HG03108 (cell line): ENCODE measurements around the gene CALCOCO1.

Experiments
- ATAC-seq: cut with Tn5 transposase; IDR thresholded peaks from one replicate; pipeline ENCODE4 v1.9.1; 2021; ENCODE audit warnings: moderate library complexity; ENCODE audit not compliant: unreplicated experiment

The CALCOCO1 gene

GRCh38 chr12:53667080-53667479 is 60.2 kb downstream of the CALCOCO1 start:
- ATAC-seq, result no peak

DNA sequence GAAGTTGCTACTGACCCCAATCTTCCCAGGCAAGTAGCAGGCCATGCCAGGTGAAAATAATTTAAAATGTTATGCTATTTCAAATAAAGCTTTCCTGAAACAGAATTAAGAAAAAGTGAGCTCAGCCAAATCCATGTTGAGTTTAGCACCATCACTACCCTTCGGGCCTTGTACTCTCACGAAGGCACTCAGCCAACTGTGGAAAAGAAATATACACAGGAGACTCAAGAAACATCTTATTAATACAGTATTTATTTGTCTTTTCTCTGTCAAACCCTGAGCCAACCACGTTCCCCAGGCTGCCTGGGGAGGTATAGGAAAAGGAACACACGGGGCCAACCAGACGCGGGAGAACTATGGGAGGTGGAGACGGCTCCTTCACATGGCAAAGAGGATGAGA is 62.3 kb downstream of the CALCOCO1 start:
- ATAC-seq, result no peak

DNA sequence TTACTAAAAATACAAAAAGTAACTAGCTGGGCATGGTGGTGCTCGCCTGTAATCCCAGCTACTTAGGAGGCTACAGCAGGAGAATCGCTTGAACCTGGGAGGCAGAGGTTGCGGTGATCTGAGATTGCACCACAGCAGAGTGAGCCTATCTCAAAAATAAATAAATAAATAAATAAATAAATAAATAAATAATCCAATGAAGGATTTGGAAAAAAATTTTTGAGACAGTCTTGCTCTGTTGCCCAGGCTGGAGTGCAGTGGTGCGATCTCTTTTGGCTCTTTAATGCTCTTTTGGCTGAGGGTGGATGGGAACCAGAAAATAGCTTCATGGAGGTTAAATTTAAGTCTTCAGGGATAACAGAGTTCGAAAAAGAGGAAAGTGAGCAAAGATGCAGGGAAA is 63.1 kb downstream of the CALCOCO1 start:
- no peak for ATAC-seq

- no peak for ATAC-seq
Measured at GRCh38 chr12:53660041-53660440, 67.2 kb downstream of the CALCOCO1 start.

- no peak for ATAC-seq
Measured at GRCh38 chr12:53659571-53659981, 67.7 kb downstream of the CALCOCO1 start.

GRCh38 chr12:53659011-53659551 is 68.2 kb downstream of the CALCOCO1 start:
- no peak for ATAC-seq
